Thymus (tissue), 11 donors: ENCODE data around the gene SLC22A13. TPM values are rescaled to one million over a fixed set of nuclear protein-coding genes. Genes with fewer than 3 reads are reported as not detected.

ENCODE experiments used
- DNase-seq, 9 donors: peaks; one replicate each; pipeline ENCODE4 v3.0.0-alpha.2; 2013; ENCODE audit warnings: low spot score in 9 of 9, low read depth in 6 of 9, missing footprints in 1 of 9
- H3K27ac ChIP-seq, 2 donors: one replicate each; pipeline ENCODE4 v1.5.1; 2013; ENCODE audit warnings: control low read depth in 1 of 2, low read depth in 1 of 2, low read length in 1 of 2, mild to moderate bottlenecking in 1 of 2, moderate library complexity in 1 of 2
- H3K27me3 ChIP-seq, 2 donors: one replicate each; pipeline ENCODE4 v1.5.1; 2013; ENCODE audit warnings: low read length in 1 of 2; ENCODE audit not compliant: control insufficient read depth in 2 of 2, insufficient read depth in 1 of 2
- H3K36me3 ChIP-seq, 2 donors: one replicate each; pipeline ENCODE4 v1.5.1; 2013; ENCODE audit warnings: low read length in 1 of 2, mild to moderate bottlenecking in 1 of 2, moderate library complexity in 1 of 2; ENCODE audit not compliant: control insufficient read depth in 2 of 2, insufficient read depth in 2 of 2
- H3K4me1 ChIP-seq, 2 donors: one replicate each; pipeline ENCODE4 v1.5.1; 2013; ENCODE audit warnings: low read length in 2 of 2; ENCODE audit not compliant: control insufficient read depth in 2 of 2, insufficient read depth in 2 of 2
- H3K4me3 ChIP-seq, 2 donors: one replicate each; pipeline ENCODE4 v1.5.1; 2013; ENCODE audit warnings: low read length in 2 of 2, control low read depth in 1 of 2, mild to moderate bottlenecking in 1 of 2
- H3K9me3 ChIP-seq, 2 donors: one replicate each; pipeline ENCODE4 v1.5.1; 2013; ENCODE audit warnings: low read length in 1 of 2, mild to moderate bottlenecking in 1 of 2; ENCODE audit not compliant: control insufficient read depth in 2 of 2, insufficient read depth in 1 of 2
- WGBS: extraction: QIAGEN DNeasy Blood & Tissue Kit; methylation state at CpG from one replicate; pipeline ENCODE4 v1.1.7; 2013; 5-methylcytosine and 5-hydroxymethylcytosine counted together
- polyA plus RNA-seq: library from polyadenylated mRNA; stranded (reverse); fragments of 200-250 nt; gene quantifications from one replicate; pipeline ENCODE4 v1.2.3, GENCODE V29; 2013
- total RNA-seq: library from RNA; stranded (reverse); fragments of 120-200 nt; gene quantifications from one replicate; pipeline ENCODE4 v1.2.4, GENCODE V29; 2013
- donor health status: healthy.

SLC22A13 gene
- total and polyA plus RNA-seq, 2 donors: 0.07 to 0.09 TPM

- H3K27ac ChIP-seq: no peak overlapping the region
- H3K36me3 ChIP-seq: no peaks in the 10 kb centered on the region
- no peaks in the 10 kb centered on the region for H3K27me3 ChIP-seq
- H3K4me1 ChIP-seq: peaks cover 34 to 36% of the 10 kb centered on the region in 2 donors
- no peak overlapping the region for H3K4me3 ChIP-seq
- no peaks in the 10 kb centered on the region for H3K9me3 ChIP-seq
- 96% methylated on average over 3 of the region's 3 CpGs for WGBS
- no peak for DNase-seq
Measured at GRCh38 chr3:38270606-38271005, 5.0 kb downstream of the SLC22A13 start.

GRCh38 chr3:38271553-38271952 is 5.9 kb downstream of the SLC22A13 start:
- no peaks in the 10 kb centered on the region for H3K27me3 ChIP-seq
- H3K4me3 ChIP-seq: no peak overlapping the region
- no peak overlapping the region for H3K27ac ChIP-seq
- DNase-seq: no peak
- H3K4me1 ChIP-seq: peaks cover 25 to 27% of the 10 kb centered on the region in 2 donors
- WGBS: 98% methylated on average over 5 of the region's 5 CpGs
- H3K36me3 ChIP-seq: no peaks in the 10 kb centered on the region
- no peaks in the 10 kb centered on the region for H3K9me3 ChIP-seq

DNA sequence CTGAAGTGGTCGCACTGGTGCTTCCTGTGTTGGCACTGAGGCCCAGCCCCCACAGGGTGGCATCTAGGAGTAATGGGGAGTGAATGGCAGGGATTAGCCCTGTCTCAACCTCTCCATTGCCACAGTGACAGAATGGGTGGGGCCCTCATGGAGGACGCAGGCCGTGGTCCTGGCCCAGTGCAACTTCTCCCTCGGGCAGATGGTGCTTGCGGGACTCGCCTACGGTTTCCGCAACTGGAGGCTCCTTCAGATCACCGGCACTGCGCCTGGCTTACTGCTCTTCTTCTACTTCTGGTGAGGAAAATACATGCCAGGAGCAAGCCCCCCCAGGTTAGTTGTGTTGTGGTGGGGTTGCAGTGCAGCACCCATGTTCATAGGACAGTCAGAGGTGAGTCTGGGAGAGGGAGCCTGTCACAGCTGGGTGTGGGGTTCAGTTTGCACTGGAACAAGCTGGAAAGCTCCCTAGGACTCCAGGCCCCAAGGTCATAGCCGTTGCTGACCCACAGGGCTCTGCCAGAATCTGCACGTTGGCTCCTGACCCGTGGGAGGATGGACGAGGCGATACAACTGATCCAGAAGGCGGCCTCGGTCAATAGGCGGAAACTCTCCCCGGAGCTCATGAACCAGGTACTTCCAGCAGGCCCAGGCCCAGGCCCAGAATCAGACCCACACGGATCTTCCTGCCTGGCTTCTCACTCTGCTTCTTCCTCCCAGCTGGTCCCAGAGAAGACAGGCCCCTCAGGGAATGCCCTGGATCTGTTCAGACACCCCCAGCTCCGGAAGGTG is 9.4 kb downstream of the SLC22A13 start:
- H3K27ac ChIP-seq: no peak overlapping the region
- DNase-seq: no peak
- WGBS: 97% methylated on average over 21 of the region's 21 CpGs

DNA sequence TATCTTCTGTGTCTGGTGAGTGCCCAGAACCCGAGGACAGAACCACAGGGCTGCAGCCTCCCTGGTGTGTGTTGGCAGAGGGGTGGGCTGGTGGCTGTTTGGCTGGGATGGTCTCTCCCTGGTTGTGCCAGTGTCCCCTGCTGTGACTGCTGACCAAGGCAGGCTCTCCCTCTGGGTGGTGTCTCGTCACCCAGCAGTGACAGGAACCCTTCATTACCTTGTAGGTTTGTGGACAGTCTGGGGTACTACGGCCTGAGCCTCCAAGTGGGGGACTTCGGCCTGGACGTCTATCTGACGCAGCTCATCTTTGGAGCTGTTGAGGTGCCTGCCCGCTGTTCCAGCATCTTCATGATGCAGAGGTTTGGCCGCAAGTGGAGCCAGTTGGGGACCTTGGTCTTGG is 10.0 kb downstream of the SLC22A13 start:
- 98% methylated on average over 8 of the region's 8 CpGs for WGBS
- no peaks in the 10 kb centered on the region for H3K9me3 ChIP-seq
- H3K4me1 ChIP-seq: peaks cover 0 to 3% of the 10 kb centered on the region in 2 donors
- H3K4me3 ChIP-seq: no peak overlapping the region
- H3K36me3 ChIP-seq: peaks cover 0 to 3% of the 10 kb centered on the region in 2 donors
- no peak for DNase-seq
- H3K27ac ChIP-seq: no peak overlapping the region
- H3K27me3 ChIP-seq: no peaks in the 10 kb centered on the region

More for the DNA sequence above, 9.4 kb downstream of the SLC22A13 start:
- Histone ChIP-seq H3K4me3 (no peak overlapping the region), H3K36me3 (peaks cover 0 to 3% of the 10 kb centered on the region in 2 donors), H3K27me3 (no peaks in the 10 kb centered on the region), H3K4me1 (peaks cover 0 to 3% of the 10 kb centered on the region in 2 donors), H3K9me3 (no peaks in the 10 kb centered on the region)

DNA sequence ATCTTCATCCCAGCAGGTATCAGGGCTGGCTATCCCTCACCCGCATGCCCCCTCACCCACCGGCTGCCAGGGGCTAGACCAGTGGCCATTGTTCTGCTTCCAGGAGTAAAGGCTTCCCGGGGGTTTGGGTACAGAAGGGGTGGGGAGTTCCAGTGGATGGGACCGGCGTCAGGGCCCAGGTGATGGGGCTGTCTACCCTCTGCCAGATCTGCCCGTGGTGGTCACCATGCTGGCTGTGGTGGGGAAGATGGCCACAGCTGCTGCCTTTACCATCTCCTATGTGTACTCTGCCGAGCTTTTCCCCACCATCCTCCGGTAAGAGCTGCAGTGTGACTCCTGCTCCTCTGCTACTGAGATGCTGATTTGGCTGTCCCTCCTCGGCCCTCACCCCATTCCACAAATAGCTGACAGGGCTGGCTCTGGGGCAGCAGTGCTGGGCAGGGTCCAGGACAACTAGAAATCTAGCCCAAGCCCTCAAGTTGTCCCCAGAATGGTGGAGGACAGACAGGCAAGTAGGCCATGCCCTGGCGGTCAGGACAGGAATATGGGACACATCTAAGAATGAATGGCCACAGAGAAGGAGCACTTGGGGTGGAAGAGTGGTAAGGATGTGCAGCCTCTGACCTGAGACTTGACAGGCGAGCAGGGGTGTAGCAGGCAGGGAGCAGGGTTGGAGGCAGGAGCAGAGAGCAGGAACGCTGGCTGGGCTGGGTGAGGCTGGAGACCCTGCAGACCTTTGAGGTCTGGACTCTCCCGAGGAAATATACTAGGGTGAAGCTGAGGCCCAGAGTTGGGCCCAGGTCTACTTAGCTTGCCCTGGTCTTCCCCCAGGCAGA is 10.7 kb downstream of the SLC22A13 start:
- no peak for DNase-seq
- no peak overlapping the region for H3K27ac ChIP-seq
- peaks cover 0 to 3% of the 10 kb centered on the region in 2 donors for H3K36me3 ChIP-seq
- WGBS: 97% methylated on average over 13 of the region's 13 CpGs
- H3K27me3 ChIP-seq: no peaks in the 10 kb centered on the region
- H3K4me3 ChIP-seq: no peak overlapping the region
- H3K4me1 ChIP-seq: peaks cover 0 to 3% of the 10 kb centered on the region in 2 donors
- H3K9me3 ChIP-seq: no peaks in the 10 kb centered on the region

- whole genome bisulfite sequencing: 98% methylated on average over 13 of the region's 13 CpGs
Measured at GRCh38 chr3:38276917-38277630, 11.5 kb downstream of the SLC22A13 start.

DNA sequence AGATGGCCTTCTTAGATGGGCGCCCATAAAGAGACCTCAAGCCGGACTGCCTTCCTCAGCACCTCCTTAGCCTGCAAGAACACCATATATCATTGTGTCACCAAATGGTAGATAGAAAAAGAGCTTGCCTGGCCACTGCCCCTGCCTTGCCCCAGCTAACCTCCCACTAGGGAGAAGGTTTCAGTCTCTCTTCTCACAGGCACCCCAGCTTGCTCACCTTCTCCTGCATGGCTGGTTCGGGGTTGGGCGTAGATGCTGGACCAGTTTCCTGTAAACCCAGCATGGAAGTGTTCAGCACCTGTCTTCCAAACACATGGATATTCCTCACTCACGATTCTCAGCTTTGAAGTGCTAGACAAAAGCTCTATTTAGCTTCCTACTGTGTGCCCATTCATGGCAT is 13.2 kb downstream of the SLC22A13 start:
- H3K9me3 ChIP-seq: no peaks in the 10 kb centered on the region
- WGBS: 97% methylated on average over 5 of the region's 5 CpGs
- no peak for DNase-seq
- H3K27me3 ChIP-seq: no peaks in the 10 kb centered on the region
- H3K27ac ChIP-seq: no peak overlapping the region
- no peak overlapping the region for H3K4me3 ChIP-seq
- no peaks in the 10 kb centered on the region for H3K4me1 ChIP-seq
- peaks cover 0 to 3% of the 10 kb centered on the region in 2 donors for H3K36me3 ChIP-seq

More at GRCh38 chr3:38276917-38277630, 11.5 kb downstream of the SLC22A13 start:
- Histone ChIP-seq H3K27ac (no peak overlapping the region), H3K36me3 (peaks cover 0 to 3% of the 10 kb centered on the region in 2 donors), H3K4me1 (no peaks in the 10 kb centered on the region), H3K9me3 (no peaks in the 10 kb centered on the region), H3K27me3 (no peaks in the 10 kb centered on the region), H3K4me3 (no peak overlapping the region)
- no peak for DNase-seq

DNA sequence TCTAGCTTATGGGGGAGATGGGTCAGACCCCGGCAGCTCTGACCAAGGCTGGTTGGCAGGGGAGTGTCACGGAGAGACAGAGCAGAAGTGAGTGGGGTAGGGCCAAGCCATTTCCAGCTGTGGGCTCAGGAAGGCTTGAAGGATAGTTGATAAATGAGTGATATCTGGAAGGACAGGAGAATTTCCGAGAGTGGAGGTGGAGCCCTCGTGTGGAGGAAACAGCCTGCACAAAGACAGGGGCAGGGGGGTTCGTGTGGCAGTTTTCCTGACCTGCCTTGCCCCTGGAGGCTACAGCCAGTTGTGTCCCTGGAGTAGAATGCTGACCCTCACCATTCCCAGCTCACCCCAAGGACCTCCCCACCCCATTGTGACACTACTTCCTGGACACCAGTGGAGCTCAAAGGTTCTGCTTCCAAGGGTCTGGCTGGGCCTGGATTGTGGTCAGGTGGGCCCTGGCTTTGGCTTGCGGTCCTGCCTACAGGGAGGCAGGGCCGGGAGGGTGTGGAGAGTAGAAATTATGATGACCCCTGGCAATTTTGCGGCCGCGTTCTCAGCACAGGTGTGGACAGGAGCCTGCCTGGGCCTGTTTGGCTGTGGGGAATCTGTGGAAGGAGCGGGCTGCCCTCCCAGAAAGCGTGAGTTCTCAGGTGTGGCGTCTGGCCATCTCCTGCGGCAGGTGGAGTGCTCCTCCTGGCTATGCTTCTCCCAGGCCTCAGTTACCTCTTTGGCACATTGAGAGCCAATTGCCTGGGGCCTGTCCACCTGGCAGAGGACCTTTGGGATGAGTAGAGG is 16.5 kb downstream of the SLC22A13 start, which contains the start of gene SLC22A14:
Gene SLC22A14 (plus strand): TSS at position 400 of the 792 bp plus-strand sequence. CDS start 23,733 bp downstream, outside the sequence.
- Histone ChIP-seq H3K27me3 (no peaks in the 10 kb centered on the region), H3K9me3 (no peaks in the 10 kb centered on the region), H3K4me1 (no peaks in the 10 kb centered on the region), H3K36me3 (no peaks in the 10 kb centered on the region), H3K27ac (no peak within 1 kb of the TSS), H3K4me3 (no peak within 1 kb of the TSS)
- no peak for DNase-seq
- 95% methylated on average over 14 of the region's 14 CpGs for WGBS
